IPS DF 4.7 (cell line): ENCODE measurements around the gene DCLRE1B.

ENCODE experiments used
- DNase-seq: peaks from one replicate; pipeline ENCODE4 v3.0.0-alpha.2; 2013; ENCODE audit warnings: low spot score; ENCODE audit errors: extremely low read depth

DCLRE1B gene

GRCh38 chr1:113904674-113905434 lies at the start of gene DCLRE1B, which contains the start of gene AP4B1:
Gene DCLRE1B (plus strand): TSS chr1:113905326. CDS start chr1:113905587, 261 bp downstream.
Gene AP4B1 (minus strand): TSS chr1:113904799. CDS start chr1:113904717, 82 bp downstream.
- peak; percentile 94 for DNase-seq

- DNase-seq, result no peak
These were observed 49.3 kb upstream of the DCLRE1B start for GRCh38 chr1:113855630-113856400.

DNA sequence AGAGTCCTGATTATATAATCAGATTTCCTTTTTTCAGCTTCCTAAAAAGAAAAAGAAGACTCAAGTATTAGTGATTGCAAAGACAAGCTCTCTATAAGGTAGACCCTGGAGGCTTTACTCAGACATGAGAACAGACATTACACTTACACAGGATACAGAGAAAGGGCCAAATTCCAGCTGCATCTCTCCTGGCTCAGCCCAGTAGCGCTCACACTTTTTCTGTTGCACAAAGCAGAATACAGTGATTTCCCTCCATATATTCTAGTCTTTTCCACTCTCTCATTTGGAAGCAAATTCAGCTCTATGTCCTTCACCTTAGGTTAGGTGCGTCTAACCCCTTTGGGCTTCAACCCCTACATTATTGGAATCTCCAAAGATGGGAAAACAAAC lies 48.7 kb upstream of the DCLRE1B start:
- no peak for DNase-seq

DNA sequence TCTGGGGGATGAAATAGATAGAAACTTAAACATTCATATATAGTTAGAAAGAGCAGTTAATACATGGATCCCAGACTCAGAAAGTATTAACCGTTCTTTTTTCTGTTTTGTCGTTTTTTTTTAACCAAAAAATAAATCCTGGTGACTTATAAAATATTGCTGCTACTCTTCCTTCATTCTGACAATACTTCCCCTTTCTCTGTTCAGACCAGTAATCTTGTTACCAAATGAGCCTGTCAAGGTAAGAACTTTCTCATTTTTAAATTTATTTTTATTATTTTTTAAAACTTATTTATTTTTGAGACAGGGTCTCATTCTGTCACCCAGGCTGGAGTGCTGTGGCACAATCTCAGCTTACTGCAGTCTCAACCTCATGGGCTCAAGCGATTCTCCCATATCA lies 47.4 kb upstream of the DCLRE1B start:
- DNase-seq, result no peak

DNA sequence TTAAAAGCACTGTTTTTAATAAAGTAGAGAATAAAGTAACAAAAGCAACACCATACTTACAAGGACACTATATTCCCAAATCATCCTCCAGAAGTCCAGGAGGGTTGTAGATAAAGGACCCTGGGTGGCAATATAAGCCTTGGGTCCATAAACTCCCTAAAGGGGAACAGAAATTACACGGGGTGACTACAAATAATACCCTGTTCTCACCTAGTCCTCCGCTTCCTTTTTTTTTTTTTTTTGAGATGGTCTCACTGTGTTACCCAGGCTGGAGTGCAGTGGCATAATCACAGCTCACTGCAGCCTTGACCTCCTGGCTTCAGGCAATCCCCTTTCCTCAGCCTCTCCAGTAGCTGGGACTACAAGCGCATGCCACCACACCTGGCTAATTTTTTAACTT lies 46.7 kb upstream of the DCLRE1B start:
- no peak for DNase-seq

- DNase-seq, result no peak
These were observed 46.1 kb upstream of the DCLRE1B start for GRCh38 chr1:113858982-113859381.

- DNase-seq, result no peak
These were observed 45.5 kb upstream of the DCLRE1B start for GRCh38 chr1:113859478-113860175.

GRCh38 chr1:113860891-113861290 lies 44.2 kb upstream of the DCLRE1B start:
- DNase-seq, result no peak

- no peak for DNase-seq
These were observed 43.5 kb upstream of the DCLRE1B start for GRCh38 chr1:113861641-113862040.

- no peak for DNase-seq
These were observed 36.6 kb upstream of the DCLRE1B start for GRCh38 chr1:113868387-113869083.

DNA sequence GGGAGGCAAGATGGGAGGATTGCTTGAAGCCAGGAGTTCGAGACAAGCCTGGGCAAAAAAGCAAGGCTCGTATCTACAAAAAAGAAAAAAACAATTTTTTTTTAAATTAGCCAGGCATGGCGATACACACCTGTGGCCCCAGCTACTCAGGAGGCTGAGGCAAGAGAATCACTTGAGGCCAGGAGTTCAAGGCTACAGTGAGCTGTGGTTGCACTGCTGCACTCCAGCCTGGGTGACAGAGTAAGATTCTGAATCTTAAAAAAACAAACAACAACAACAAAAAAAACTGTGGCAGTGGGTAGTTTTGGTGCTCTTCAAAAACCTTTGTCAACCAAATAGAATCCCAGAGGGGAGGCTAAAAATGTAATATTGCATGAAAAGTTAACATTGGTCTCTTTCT lies 34.3 kb upstream of the DCLRE1B start:
- no peak for DNase-seq

DNA sequence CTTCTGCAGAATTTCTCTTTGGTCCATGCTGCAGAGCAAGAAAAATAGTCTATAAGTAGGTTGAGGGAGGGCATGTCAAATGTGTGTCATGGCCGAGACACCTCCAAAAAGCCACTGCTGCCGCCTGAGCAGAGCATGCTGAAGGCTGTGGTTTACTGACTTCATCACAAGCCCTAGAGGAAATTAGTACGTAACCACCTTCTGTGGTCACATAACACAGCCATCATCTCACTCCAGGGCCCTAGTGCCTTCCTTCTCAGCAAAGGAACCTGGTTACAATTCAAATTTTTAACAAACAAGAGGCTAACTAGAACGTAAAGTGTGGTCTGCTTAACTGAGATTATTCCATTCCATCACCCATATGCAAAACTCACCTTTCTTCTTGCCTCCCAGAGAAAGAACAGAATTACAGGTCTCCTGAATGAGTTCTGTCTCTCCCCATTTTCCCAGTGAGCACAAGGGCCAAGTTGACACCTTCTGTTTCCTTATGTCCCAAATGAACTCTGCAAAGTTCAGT lies 33.5 kb upstream of the DCLRE1B start, which contains the start of gene PTPN22:
TSS of gene PTPN22 (minus strand) at position 116 of the 517 bp plus-strand sequence.
- no peak for DNase-seq

- DNase-seq, result no peak
These were observed 32.7 kb upstream of the DCLRE1B start for GRCh38 chr1:113872219-113872935.

- DNase-seq, result peak; percentile 5
These were observed 30.9 kb upstream of the DCLRE1B start for GRCh38 chr1:113874012-113874879.

DNA sequence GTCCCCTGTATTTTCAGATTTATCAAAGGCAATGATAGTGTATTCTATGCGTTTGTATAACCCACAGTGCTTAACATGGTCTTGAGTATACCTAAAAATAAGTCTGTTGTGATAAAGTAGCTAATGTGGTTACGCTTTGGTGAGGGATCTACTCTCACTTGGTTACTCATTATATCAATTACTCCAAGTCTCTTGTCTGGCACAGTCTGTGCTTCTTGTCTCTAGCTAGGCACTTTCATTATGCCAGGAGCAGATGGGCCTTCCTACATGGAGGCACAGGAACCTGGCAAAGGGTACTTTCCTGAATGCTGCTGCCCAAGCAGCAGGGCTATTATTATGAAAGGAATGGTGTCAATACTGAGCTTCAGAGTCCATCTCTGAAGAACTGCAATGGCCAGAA lies 29.4 kb upstream of the DCLRE1B start:
- no peak for DNase-seq

DNA sequence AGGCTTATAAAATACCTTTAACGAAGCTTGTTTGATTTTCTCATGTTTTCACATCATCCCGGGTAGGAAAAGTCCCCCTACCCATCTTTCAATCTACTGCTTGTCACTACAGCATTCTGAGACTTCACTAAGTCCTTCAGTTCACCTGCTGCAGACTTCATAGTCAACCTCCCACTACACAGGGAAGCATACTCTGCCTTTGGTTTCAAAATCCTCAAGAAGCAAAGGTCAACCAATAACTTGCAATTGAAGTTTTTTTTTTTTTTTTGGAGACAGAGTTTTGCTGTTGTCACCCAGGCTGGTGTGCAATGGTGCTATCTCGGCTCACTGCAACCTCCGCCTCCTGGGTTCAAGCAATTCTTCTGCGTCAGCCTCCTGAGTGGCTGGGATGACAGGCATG lies 28.9 kb upstream of the DCLRE1B start:
- DNase-seq, result no peak

GRCh38 chr1:113879739-113880038 lies 25.4 kb upstream of the DCLRE1B start:
- DNase-seq, result no peak

- no peak for DNase-seq
These were observed 23.5 kb upstream of the DCLRE1B start for GRCh38 chr1:113881661-113882060.
